Loucy (cell line): ENCODE results near the gene RBKS.

Experiments
- H2AFZ ChIP-seq: fragments of 200-600 bp; sonication (generic); 2 replicates; pipeline ENCODE4 v1.6.0; 2016; ENCODE audit warnings: antibody characterized with exemption, mild to moderate bottlenecking, low read length, moderate library complexity
- H3F3A ChIP-seq: fragments of 200-600 bp; 2 replicates; pipeline ENCODE4 v1.6.0; 2016; ENCODE audit warnings: antibody characterized with exemption, low read depth, mild to moderate bottlenecking
- H3K27me3 ChIP-seq: fragments of 200-600 bp; sonication (generic); 2 replicates; pipeline ENCODE4 v1.6.1; 2014; ENCODE audit warnings: low read length, mild to moderate bottlenecking; ENCODE audit not compliant: insufficient read depth, poor library complexity, severe bottlenecking
- H3K36me3 ChIP-seq: fragments of 200-600 bp; sonication (generic); 2 replicates; pipeline ENCODE4 v1.6.1; 2016; ENCODE audit warnings: low read length; ENCODE audit not compliant: insufficient read depth
- H3K4me1 ChIP-seq: fragments of 200-600 bp; sonication (generic); 2 replicates; pipeline ENCODE4 v1.5.1; 2014; ENCODE audit warnings: low read length, mild to moderate bottlenecking; ENCODE audit not compliant: insufficient read depth, poor library complexity, severe bottlenecking
- H3K4me2 ChIP-seq: fragments of 200-600 bp; sonication (generic); 2 replicates; pipeline ENCODE4 v1.6.0; 2014; ENCODE audit warnings: antibody characterized with exemption, low read length, low read depth, mild to moderate bottlenecking; ENCODE audit not compliant: poor library complexity, severe bottlenecking
- H3K4me3 ChIP-seq: fragments of 200-600 bp; sonication (generic); 2 replicates; pipeline ENCODE4 v1.5.1; 2014; ENCODE audit warnings: low read length, mild to moderate bottlenecking, mixed read lengths; ENCODE audit not compliant: poor library complexity, severe bottlenecking
- H3K79me2 ChIP-seq: fragments of 200-600 bp; sonication (generic); 2 replicates; pipeline ENCODE4 v1.6.1; 2014; ENCODE audit warnings: low read length; ENCODE audit not compliant: insufficient read depth
- H3K9ac ChIP-seq: fragments of 200-600 bp; sonication (generic); 2 replicates; pipeline ENCODE4 v1.6.0; 2014; ENCODE audit warnings: mild to moderate bottlenecking, low read depth, low read length, moderate library complexity; ENCODE audit not compliant: poor library complexity, severe bottlenecking
- H3K9me2 ChIP-seq: fragments of 200-600 bp; sonication (generic); replicated peaks from 2 replicates; pipeline ENCODE4 v1.6.1; 2016; ENCODE audit warnings: low read depth, low read length, mixed read lengths
- H3K9me3 ChIP-seq: fragments of 200-600 bp; sonication (generic); 2 replicates; pipeline ENCODE4 v1.6.1; 2014; ENCODE audit warnings: mild to moderate bottlenecking, antibody characterized with exemption, low read length, low read depth; ENCODE audit not compliant: insufficient read depth
- H4K20me1 ChIP-seq: fragments of 200-600 bp; sonication (generic); 2 replicates; pipeline ENCODE4 v1.6.0; 2014; ENCODE audit warnings: antibody characterized with exemption, low read length, mild to moderate bottlenecking; ENCODE audit not compliant: insufficient read depth, poor library complexity, severe bottlenecking
- CTCF ChIP-seq: fragments of 200-600 bp; sonication (generic); conservative IDR thresholded peaks from 2 replicates; pipeline ENCODE4 v1.5.1; 2014; ENCODE audit warnings: mild to moderate bottlenecking, antibody characterized with exemption, low read length
- EZH2phosphoT487 ChIP-seq: fragments of 200-600 bp; IDR thresholded peaks from 2 replicates; pipeline ENCODE4 v1.6.1; 2018; ENCODE audit warnings: antibody characterized with exemption, mild to moderate bottlenecking, moderate library complexity, borderline replicate concordance

RBKS gene

GRCh38 chr2:27830656-27831055, 59.5 kb downstream of the RBKS start:
- no peak for TF ChIP-seq EZH2phosphoT487
- TF ChIP-seq CTCF, result no peak
- no peak overlapping the region for H3K4me2 ChIP-seq
- H4K20me1 ChIP-seq, result no peaks in the 10 kb centered on the region
- no peaks in the 10 kb centered on the region for H3K9me3 ChIP-seq
- H3K9ac ChIP-seq, result no peak overlapping the region
- H3K36me3 ChIP-seq, result no peaks in the 10 kb centered on the region
- no peak overlapping the region for H3K4me3 ChIP-seq
- H3K4me1 ChIP-seq, result no peaks in the 10 kb centered on the region
- no peaks in the 10 kb centered on the region for H3F3A ChIP-seq
- no peaks in the 10 kb centered on the region for H3K9me2 ChIP-seq
- no peaks in the 10 kb centered on the region for H3K27me3 ChIP-seq
- H3K79me2 ChIP-seq, result no peaks in the 10 kb centered on the region
- H2AFZ ChIP-seq, result no peak overlapping the region

GRCh38 chr2:27829791-27830190, 60.4 kb downstream of the RBKS start:
- TF ChIP-seq CTCF (no peak), EZH2phosphoT487 (no peak)
- H4K20me1 ChIP-seq, result no peaks in the 10 kb centered on the region
- no peak overlapping the region for H3K4me2 ChIP-seq
- no peak overlapping the region for H3K9ac ChIP-seq
- no peaks in the 10 kb centered on the region for H3K79me2 ChIP-seq
- H3F3A ChIP-seq, result no peaks in the 10 kb centered on the region
- H3K36me3 ChIP-seq, result no peaks in the 10 kb centered on the region
- no peaks in the 10 kb centered on the region for H3K27me3 ChIP-seq
- no peaks in the 10 kb centered on the region for H3K9me3 ChIP-seq
- H3K4me3 ChIP-seq, result no peak overlapping the region
- no peak overlapping the region for H2AFZ ChIP-seq
- H3K4me1 ChIP-seq, result no peaks in the 10 kb centered on the region
- H3K9me2 ChIP-seq, result no peaks in the 10 kb centered on the region

GRCh38 chr2:27828305-27828704, 61.9 kb downstream of the RBKS start:
- Histone ChIP-seq H3K4me2 (no peak overlapping the region), H3K9me3 (peaks cover 5% of the 10 kb centered on the region; the same call in 1 of the 2 replicates), H3K9ac (no peak overlapping the region), H4K20me1 (no peaks in the 10 kb centered on the region), H3F3A (no peaks in the 10 kb centered on the region), H3K4me3 (no peak overlapping the region), H2AFZ (no peak overlapping the region), H3K36me3 (no peaks in the 10 kb centered on the region), H3K9me2 (no peaks in the 10 kb centered on the region), H3K79me2 (no peaks in the 10 kb centered on the region), H3K27me3 (no peaks in the 10 kb centered on the region), H3K4me1 (no peaks in the 10 kb centered on the region)
- TF ChIP-seq EZH2phosphoT487 (no peak), CTCF (no peak)
